T-helper 9 cell (primary cell): Measurements from ENCODE around the gene PKD2L1.
A peak's percentile ranks its signal among the peaks of the same experiment; 100 is the strongest.
"Not testable (repeated sequence)": the region's sequence is repeated elsewhere in the genome, so short reads cannot be mapped to it uniquely, and the experiment has no call there.

Experiments
- DNase-seq: peaks from one replicate; pipeline ENCODE4 v3.0.0-alpha.2; 2020
- total RNA-seq, 2 donors: gene quantifications; one replicate each; lab custom pipeline; 2026; lab: John Stamatoyannopoulos, UW

PKD2L1 gene
- 0 reads per million in 2 donors for total RNA-seq

DNA sequence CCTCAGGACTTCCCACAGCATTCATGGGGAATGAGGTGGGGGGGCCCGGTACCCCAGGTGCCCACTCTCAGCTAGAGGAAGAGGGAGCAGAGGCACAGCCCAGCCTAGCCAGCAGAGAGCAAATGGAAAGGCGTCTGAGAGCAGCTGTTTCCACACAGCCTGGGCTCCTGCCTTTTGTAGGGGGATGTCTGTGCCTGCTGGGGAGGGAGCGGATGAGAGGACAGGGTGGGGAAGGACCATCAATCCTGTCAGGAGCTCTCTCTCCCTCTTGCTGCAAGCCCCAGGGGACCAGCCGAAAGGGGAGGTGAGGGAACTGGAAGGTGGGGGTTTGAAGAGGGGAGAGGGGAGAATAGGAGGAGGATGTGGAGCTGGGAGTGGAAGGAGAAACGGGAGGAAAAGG is at the start of gene PKD2L1:
Gene PKD2L1, minus strand, starts transcription at position 150 of the 400 bp plus-strand sequence. Its CDS starts 125 bp downstream, at position 25.
- no peak for DNase-seq

DNA sequence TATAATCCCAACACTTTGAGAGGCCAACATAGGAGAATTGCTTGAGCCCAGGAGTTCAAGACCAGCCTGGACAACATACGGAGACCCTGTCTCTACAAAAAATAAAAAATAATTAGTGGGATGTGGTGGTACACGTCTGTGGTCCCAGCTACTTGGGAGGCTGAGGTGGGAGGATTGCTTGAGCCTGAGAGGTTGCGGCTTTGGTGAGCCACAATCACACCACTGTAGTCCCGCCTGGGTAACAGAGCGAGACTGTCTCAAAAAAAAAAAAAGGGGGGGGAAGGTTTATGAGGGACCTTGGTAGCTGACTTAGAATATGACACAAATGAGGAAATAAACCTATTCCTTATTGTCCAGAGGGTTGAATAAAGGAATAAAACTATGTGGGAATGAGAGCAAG is 47.8 kb upstream of the PKD2L1 start:
- no peak for DNase-seq

GRCh38 chr10:100376656-100377055 is 46.6 kb upstream of the PKD2L1 start:
- DNase-seq = not testable (repeated sequence)

- DNase-seq = not testable (repeated sequence)
Measured at GRCh38 chr10:100374677-100375353, 44.8 kb upstream of the PKD2L1 start.

GRCh38 chr10:100374200-100374655 is 44.2 kb upstream of the PKD2L1 start:
- no peak for DNase-seq

- DNase-seq = peak; percentile 72
Measured at GRCh38 chr10:100373298-100374199, 43.5 kb upstream of the PKD2L1 start.

- DNase-seq = no peak
Measured at GRCh38 chr10:100372415-100373297, 42.6 kb upstream of the PKD2L1 start.

DNA sequence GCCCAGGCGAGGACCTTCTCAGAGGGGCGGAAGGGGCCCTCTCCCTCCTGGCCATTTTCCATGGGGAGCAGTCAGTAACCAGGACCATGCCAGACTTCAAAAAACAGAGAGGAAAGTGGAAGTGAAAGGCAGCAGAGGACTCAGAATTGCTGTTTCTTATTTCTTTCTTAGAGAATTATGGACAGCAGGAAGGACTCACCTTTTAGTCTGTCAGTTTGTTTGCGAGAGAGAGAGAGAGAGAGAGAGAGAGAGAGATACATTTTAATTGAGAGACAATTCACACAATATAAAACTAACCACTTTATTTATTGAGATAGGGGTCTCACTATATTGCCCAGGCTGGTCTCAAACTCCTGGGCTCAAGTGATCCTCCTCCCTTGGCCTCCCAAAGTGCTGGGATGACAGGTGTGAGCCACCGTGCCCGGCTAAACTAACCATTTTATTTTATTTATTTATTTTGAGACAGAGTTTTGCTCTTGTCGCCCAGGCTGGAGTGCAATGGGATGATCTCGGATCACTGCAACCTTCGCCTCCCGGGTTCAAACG is 41.5 kb upstream of the PKD2L1 start:
- no peak for DNase-seq

DNA sequence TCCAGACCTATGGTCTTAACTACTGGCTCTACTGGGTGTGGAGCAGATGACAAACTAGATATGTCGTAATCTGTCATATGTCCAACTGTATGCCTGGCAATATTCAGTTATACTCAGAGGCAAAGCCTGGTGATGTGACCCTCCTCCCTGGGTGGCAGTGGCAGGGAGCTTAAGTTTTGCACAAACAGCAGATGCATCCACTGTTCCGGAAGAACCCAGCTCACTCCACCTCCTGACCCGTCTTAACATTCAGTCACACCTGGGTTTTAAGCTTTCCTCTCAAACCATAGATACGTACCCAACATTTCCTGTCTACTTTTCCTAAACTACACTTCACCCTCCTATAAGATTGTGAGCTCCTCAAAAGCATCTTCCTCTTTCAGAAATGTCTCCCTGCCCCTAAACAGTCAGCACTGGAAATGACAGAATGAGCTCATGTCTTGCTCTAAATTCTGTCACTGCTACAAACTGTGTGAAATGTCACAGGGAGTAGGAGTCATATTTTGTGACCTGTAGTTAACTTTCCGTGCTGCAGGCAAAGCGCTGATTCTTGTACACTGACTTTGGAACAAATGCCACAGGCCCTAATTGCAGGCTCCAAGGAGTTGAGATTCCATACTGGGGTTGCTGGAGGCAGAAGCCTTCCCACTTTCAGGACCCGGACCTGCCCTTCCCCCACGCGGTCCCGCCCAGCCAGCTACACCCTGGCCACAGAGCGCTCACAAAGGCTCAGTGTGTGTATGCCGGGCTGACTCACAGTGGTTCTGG is 40.9 kb upstream of the PKD2L1 start:
- DNase-seq = peak; percentile 42

- no peak for DNase-seq
Measured at GRCh38 chr10:100368721-100369120, 38.7 kb upstream of the PKD2L1 start.

- no peak for DNase-seq
Measured at GRCh38 chr10:100364735-100365391, 34.8 kb upstream of the PKD2L1 start.

DNA sequence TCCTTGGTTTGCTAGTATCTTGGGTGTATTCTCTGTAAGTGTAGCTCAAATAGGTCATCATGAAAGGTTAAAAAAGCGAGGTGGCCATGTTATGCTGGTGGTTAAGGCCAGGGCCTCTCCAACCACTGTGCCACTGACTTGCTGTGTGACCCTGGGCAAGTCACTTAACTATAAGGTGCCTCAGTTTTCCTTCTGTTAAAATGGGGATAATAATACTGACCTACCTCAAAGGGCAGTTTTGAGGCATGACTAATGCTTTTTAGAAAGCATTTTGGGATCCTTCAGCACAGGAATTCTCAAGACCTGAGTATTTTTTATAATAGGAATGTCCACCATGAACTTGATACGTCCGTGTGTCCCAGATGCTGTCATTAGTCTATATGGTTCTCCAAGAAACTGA is 34.1 kb upstream of the PKD2L1 start:
- DNase-seq = no peak

DNA sequence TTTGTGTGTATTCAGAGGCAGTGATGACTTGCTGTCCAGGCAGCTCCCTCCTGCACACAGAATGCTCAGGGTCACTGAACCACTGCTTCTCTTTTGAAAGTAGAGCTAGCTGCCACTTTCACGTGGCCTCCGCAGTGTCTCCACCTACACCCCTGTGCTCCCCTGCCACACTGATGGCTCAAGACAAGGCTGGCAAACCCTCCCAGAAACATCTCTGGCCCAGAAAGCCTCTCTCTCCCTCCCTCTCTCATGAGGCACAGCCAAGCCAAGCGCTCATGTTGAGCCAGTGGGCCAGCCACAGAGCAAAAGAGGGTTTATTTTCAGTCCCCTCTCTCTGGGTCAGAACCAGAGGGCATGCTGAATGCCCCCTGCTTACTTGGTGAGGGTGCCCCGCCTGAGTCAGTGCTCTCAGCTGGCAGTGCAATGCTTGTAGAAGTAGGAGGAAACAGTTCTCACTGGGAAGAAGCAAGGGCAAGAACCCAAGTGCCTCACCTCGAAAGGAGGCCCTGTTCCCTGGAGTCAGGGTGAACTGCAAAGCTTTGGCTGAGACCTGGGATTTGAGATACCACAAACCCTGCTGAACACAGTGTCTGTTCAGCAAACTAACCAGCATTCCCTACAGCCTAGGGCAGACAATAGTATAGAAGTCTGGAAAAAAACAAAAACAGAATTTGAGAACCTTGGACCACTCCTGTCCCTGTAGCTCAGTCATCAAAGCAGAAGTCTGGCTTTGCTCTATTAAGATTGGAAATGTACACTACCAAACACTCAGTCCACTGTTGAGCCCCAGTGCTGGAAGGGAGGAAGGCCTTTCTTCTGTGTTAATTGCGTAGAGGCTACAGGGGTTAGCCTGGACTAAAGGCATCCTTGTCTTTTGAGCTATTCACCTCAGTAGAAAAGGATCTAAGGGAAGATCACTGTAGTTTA is 32.8 kb upstream of the PKD2L1 start:
- no peak for DNase-seq

DNA sequence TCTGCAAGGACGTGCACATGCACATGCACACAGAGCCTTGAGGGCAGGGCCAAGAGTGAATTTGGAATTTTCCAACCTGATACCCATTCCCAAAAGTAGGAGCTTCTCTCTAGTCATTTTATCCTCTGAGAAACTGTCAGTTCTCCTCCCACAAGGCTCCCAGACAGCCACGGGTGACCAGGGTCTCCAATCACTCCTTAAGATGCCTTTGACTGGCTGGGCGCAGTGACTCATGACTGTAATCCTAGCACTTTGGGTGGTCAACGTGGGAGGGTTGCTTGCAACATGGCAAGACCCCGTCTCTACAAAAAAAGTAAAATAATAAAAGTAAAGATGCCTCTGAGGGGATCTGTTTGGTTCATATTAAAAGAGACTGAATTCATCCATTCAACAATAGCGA is 30.2 kb upstream of the PKD2L1 start:
- no peak for DNase-seq

- no peak for DNase-seq
Measured at GRCh38 chr10:100359529-100360150, 29.6 kb upstream of the PKD2L1 start.

DNA sequence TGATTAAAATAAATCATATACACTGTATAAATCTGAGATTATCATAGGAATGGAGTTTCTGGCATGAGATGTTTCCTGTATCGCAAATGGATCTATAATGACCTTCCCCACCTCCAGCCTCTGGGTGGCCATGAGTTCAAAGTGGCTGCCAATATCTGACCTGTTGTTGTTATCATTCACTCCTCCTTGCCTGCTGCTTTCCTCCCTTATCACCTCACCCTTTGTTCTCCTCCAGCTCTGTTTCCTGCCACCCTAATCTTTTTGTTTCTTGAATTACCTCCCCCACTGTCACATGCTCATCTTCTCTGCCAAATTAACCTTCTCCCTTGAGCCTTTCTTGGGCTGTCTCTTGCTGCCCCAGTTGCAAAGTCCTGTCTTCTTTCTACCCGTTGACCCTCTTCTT is 29.0 kb upstream of the PKD2L1 start:
- no peak for DNase-seq

DNA sequence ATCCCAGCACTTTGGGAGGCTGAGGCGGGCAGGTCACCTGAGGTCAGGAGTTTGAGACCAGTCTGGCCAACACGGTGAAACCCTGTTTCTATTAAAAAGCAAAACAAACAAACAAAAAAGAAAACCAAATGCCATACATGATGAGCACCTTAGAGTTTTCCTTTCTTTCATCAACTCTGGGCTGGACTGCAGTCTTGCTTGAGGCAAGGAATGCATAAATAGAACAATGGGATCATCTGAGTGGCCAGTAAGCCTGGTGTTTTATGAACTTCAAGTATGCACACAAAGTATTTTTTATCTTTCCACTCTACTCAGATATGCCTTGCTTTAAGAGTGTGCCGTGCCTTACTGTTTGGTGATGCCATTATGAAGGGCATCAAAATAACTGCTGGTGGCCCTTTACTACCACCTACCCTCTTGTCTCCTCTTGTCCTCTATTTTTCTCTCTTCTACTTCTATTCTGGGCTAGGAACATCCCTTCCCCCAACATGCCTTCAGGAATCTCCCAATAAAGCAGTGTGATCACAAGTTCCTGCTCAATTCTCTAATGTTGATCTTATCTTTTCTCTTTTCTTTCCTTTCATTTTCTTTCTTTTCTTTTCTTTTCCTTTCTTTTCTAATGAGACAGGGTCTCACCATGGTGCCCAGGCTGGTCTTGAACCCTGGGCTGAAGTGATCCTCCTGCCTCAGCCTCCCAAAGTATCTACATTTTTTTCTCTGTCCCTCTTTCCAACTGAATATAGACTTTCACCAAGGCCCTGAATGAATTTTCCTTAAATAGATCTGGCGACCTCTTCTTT is 27.2 kb upstream of the PKD2L1 start:
- DNase-seq = no peak
